Ishikawa (cell line): ENCODE data around the gene SH3TC1.

Source experiments
- CEBPB ChIP-seq: IDR thresholded peaks from 2 replicates; pipeline ENCODE4 v1.6.1; 2012
- CREB1 ChIP-seq: IDR thresholded peaks from 2 replicates; pipeline ENCODE4 v1.6.1; 2012; ENCODE audit warnings: low read depth
- EGR1 ChIP-seq: IDR thresholded peaks from 2 replicates; pipeline ENCODE4 v1.6.1; 2012
- EP300 ChIP-seq: IDR thresholded peaks from 2 replicates; pipeline ENCODE4 v1.6.1; 2012; ENCODE audit warnings: borderline replicate concordance
- FOXM1 ChIP-seq: IDR thresholded peaks from 2 replicates; pipeline ENCODE4 v1.6.1; 2012; ENCODE audit warnings: low read depth, borderline replicate concordance
- NFIC ChIP-seq: IDR thresholded peaks from 2 replicates; pipeline ENCODE4 v1.6.1; 2012
- RAD21 ChIP-seq: IDR thresholded peaks from 2 replicates; pipeline ENCODE4 v1.6.1; 2012; ENCODE audit warnings: low read depth
- TAF1 ChIP-seq: IDR thresholded peaks from 2 replicates; pipeline ENCODE4 v1.6.1; 2012; ENCODE audit warnings: low read depth, mild to moderate bottlenecking
- TCF12 ChIP-seq: IDR thresholded peaks from 2 replicates; pipeline ENCODE4 v1.6.1; 2012; ENCODE audit warnings: low read depth
- TEAD4 ChIP-seq: IDR thresholded peaks from 2 replicates; pipeline ENCODE4 v1.6.1; 2012
- YY1 ChIP-seq: IDR thresholded peaks from 2 replicates; pipeline ENCODE4 v1.6.1; 2012; ENCODE audit warnings: low read depth
- ZBTB7A ChIP-seq: IDR thresholded peaks from 2 replicates; pipeline ENCODE4 v1.6.1; 2012; ENCODE audit warnings: low read depth
- TF ChIP-seq, protein P1 (sequence below): IDR thresholded peaks from 2 replicates; pipeline ENCODE4 v1.6.1; 2012
- TF ChIP-seq, protein P2 (sequence below): IDR thresholded peaks from 2 replicates; pipeline ENCODE4 v1.6.1; 2012
- TF ChIP-seq, protein P3 (sequence below): IDR thresholded peaks from 2 replicates; pipeline ENCODE4 v1.6.1; 2012; ENCODE audit warnings: low read depth, mild to moderate bottlenecking

The SH3TC1 gene

DNA sequence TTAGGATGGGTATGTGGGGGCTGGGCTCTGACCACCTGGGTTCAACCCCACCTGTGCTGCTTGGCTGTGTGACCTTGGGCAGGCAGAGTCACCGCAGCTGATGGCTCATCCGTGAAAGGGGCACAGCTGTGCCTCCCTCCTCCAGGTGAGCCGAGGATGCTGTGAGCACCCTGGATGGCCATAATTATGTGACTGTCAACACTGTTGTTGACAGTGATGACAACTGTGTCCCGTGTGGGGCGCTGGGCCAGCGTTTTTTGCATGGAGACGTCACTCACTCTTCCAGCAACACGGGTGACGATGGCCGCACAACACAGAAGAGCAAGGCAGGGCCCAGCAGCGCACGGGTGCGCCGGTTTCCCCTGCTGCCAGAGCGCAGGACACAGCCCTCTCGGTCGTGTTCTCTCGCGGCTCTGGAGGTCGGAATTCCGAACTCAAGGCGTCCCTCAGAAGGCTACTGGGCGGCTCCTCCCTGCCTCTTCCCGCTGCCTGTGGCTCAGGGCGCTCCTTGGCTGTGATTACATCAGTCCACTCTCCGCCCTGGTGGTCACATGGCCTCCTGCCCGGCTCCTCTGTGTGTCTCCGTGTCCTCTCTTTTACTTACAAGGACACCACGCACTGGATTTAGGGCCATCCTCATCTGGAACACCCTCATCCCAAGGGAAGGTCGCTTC, 1.3 kb downstream of the SH3TC1 start:
- no peak for TF ChIP-seq CEBPB
- no peak for TF ChIP-seq EP300
- TF ChIP-seq, protein P1, sequence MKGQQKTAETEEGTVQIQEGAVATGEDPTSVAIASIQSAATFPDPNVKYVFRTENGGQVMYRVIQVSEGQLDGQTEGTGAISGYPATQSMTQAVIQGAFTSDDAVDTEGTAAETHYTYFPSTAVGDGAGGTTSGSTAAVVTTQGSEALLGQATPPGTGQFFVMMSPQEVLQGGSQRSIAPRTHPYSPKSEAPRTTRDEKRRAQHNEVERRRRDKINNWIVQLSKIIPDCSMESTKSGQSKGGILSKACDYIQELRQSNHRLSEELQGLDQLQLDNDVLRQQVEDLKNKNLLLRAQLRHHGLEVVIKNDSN, result 0 out of 2 replicates have a peak, but pooled peaks have one; percentile 4
- TF ChIP-seq TAF1, result no peak
- TF ChIP-seq NFIC, result no peak
- no peak for TF ChIP-seq TCF12
- no peak for TF ChIP-seq FOXM1
- TF ChIP-seq RAD21, result no peak

DNA sequence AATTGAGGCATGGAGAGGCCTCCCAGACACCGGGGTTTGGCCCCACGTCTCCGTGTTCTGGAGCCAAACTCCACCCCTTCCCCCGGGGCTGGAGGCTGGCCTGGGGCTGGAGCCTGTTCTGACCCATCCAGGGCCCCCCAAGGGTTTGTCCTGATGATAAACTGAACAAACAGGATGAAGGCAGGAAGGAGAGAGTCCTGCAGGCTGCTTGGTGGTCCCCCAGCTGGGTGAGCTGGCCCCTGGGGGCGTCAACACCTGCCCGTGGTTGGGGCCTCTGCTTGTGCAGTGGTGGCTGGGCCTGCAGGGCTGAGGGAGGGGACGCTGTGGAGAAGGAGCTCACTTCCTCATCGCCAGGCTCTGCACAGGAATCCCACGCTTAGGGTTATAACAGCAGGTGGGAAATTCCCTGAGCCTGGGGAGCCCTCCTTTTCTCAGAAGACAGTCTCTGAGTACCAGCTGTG, 2.3 kb downstream of the SH3TC1 start:
- TF ChIP-seq EGR1 (no peak), TEAD4 (no peak), YY1 (no peak), CREB1 (no peak), EP300 (no peak), RAD21 (no peak), CEBPB (no peak), ZBTB7A (no peak), NFIC (no peak), FOXM1 (no peak)
- TF ChIP-seq, protein P1, result no peak
- TF ChIP-seq, protein P2, sequence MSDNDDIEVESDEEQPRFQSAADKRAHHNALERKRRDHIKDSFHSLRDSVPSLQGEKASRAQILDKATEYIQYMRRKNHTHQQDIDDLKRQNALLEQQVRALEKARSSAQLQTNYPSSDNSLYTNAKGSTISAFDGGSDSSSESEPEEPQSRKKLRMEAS, result no peak
- TF ChIP-seq, protein P3, sequence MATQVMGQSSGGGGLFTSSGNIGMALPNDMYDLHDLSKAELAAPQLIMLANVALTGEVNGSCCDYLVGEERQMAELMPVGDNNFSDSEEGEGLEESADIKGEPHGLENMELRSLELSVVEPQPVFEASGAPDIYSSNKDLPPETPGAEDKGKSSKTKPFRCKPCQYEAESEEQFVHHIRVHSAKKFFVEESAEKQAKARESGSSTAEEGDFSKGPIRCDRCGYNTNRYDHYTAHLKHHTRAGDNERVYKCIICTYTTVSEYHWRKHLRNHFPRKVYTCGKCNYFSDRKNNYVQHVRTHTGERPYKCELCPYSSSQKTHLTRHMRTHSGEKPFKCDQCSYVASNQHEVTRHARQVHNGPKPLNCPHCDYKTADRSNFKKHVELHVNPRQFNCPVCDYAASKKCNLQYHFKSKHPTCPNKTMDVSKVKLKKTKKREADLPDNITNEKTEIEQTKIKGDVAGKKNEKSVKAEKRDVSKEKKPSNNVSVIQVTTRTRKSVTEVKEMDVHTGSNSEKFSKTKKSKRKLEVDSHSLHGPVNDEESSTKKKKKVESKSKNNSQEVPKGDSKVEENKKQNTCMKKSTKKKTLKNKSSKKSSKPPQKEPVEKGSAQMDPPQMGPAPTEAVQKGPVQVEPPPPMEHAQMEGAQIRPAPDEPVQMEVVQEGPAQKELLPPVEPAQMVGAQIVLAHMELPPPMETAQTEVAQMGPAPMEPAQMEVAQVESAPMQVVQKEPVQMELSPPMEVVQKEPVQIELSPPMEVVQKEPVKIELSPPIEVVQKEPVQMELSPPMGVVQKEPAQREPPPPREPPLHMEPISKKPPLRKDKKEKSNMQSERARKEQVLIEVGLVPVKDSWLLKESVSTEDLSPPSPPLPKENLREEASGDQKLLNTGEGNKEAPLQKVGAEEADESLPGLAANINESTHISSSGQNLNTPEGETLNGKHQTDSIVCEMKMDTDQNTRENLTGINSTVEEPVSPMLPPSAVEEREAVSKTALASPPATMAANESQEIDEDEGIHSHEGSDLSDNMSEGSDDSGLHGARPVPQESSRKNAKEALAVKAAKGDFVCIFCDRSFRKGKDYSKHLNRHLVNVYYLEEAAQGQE, result no peak

DNA sequence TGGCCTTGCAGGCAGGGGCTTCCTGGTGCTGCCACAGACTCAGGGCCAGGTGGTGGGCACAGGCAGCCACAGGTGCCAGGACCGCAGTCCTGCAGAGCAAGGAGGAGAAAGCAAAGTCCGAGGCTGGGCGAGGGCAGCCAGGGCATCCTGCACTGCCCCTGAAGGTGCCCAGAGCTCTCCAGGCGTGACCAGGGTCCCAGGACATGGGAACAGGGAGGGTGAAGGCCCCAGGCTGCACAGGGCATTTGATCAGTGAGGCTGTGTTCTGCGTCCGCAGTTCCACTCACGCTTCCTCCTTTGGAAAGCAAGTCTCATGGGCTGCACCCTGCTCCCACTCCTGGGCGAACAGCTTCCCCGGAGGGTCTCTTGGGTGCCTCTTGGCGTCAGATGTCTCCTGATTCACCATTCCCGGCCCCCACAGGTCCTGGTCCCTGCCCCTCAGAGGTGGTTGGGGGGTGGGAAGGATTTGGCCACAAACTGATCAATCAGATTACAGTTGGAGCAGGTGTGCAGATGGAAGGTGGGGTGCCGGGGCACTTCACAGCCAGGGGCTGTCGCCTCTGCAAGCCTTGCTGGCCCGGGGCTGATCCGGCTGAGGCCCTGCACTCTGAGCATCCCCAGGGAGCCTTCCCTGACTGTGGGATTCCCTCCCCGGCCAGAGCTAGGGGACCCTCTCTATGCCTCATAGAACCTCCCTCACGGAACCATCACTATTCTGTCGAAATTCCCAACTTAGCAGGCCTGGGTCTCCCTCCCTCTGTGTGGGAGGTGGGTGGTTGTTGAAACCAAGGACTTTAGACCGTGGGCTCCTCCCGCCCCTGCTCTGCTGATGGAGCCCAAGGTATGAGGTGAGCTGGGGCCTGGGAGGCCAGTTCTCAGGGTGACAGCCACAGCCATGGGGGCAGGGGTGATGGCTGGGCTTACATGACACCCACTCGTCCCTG, 3.3 kb downstream of the SH3TC1 start:
- TF ChIP-seq RAD21 (no peak), TEAD4 (no peak), ZBTB7A (no peak), TAF1 (no peak), FOXM1 (no peak), NFIC (no peak), YY1 (no peak), TCF12 (no peak), EP300 (no peak), EGR1 (no peak), CREB1 (no peak)
- TF ChIP-seq, protein P1, result no peak
- TF ChIP-seq, protein P2, result no peak

DNA sequence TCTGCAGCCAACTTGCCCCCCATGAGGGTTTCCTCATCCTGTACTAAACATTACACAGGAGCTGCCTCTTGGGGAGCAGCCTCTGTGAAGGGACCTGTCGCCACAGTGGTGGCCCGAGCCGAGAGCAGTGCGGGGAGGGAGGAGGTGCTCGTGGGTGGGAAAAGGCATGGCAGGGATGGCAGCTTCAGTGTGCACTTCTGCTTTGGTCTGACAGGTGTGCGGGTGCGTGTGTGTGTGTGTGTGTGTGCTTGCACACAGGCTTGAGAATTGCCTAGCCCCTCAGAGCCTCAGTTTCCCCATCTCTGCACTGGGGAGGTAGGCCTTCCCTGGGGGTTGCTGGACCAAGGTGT, 3.9 kb downstream of the SH3TC1 start:
- TF ChIP-seq FOXM1, result no peak
- TF ChIP-seq, protein P3, result no peak
- no peak for TF ChIP-seq CREB1
- no peak for TF ChIP-seq TEAD4
- TF ChIP-seq, protein P2, result no peak
- no peak for TF ChIP-seq EGR1
- no peak for TF ChIP-seq TAF1
- no peak for TF ChIP-seq TCF12
- TF ChIP-seq NFIC, result no peak
- TF ChIP-seq ZBTB7A, result no peak
- TF ChIP-seq CEBPB, result no peak
- TF ChIP-seq EP300, result no peak
- no peak for TF ChIP-seq RAD21
